Psoas muscle (tissue), 8 donors: ENCODE data around the gene TELO2. TPM values are rescaled to one million over a fixed set of nuclear protein-coding genes. Genes with fewer than 3 reads are reported as not detected.
A peak's percentile ranks its signal among the peaks of the same experiment; 100 is the strongest.

Experiments used
- ATAC-seq, 4 donors: fragments of 200-7000 bp; cut with Tn5 transposase; one replicate each; pipeline ENCODE4 v1.9.1; 2020; ENCODE audit warnings: moderate library complexity in 3 of 4, mild to moderate bottlenecking in 2 of 4
- DNase-seq, 2 donors: peaks; one replicate each; pipeline ENCODE4 v3.0.0-alpha.2; 2020
- H3K27ac ChIP-seq: fragments of 200-600 bp; one replicate; pipeline ENCODE4 v1.8.0; 2022
- H3K27me3 ChIP-seq, 3 donors: fragments of 200-600 bp in 1 of 3; one replicate each; pipeline versions ENCODE4 v1.6.1 to v1.8.0; 2013 to 2022; ENCODE audit warnings: low read length in 2 of 3, mild to moderate bottlenecking in 2 of 3, moderate library complexity in 1 of 3; ENCODE audit not compliant: insufficient read depth in 3 of 3
- H3K36me3 ChIP-seq, 2 donors: fragments of 200-600 bp in 1 of 2; one replicate each; pipeline versions ENCODE4 v1.6.1 to v1.8.0; 2013 to 2022; ENCODE audit warnings: low read depth in 1 of 2, mild to moderate bottlenecking in 1 of 2, moderate library complexity in 1 of 2; ENCODE audit not compliant: insufficient read depth in 1 of 2
- H3K4me1 ChIP-seq: fragments of 200-600 bp; one replicate; pipeline ENCODE4 v1.8.0; 2022
- H3K4me3 ChIP-seq: fragments of 200-600 bp; one replicate; pipeline ENCODE4 v1.8.0; 2022; ENCODE audit warnings: mild to moderate bottlenecking
- H3K9me3 ChIP-seq: fragments of 200-600 bp; one replicate; pipeline ENCODE4 v1.8.0; 2022
- CTCF ChIP-seq: fragments of 200-600 bp; IDR thresholded peaks from one replicate; pipeline ENCODE4 v1.8.0; 2022; ENCODE audit warnings: antibody characterized with exemption
- WGBS, 3 donors: extraction: QIAGEN DNeasy Blood & Tissue Kit; methylation state at CpG; one replicate each; pipeline versions ENCODE4 v1.1.6 to v1.1.7; 2013; 5-methylcytosine and 5-hydroxymethylcytosine counted together
- intact Hi-C, 2 donors: fragments of 100-400 bp; cut with DNase I; formaldehyde crosslinking; loops; one replicate each; pipeline versions ENCODE4 v1.11.0 to v1.14.2; 2022
- polyA plus RNA-seq, 3 donors: library from polyadenylated mRNA; stranded (reverse); fragments of 200-250 nt; gene quantifications; one replicate each; pipeline ENCODE4 v1.2.3, GENCODE V29; 2013
- total RNA-seq, 4 donors: library from RNA; stranded (reverse); fragmentation: NEBNext Ultra II Directional in 2 of 4; extraction: Animal tissue kit (Norgen Biotek cat#: 25700) in 2 of 4; gene quantifications; one replicate each; pipeline versions ENCODE4 v1.2.1 to v1.2.4, GENCODE V29; 2021 to 2023
- donor health status: healthy with polysubstance abuse.
- donor health status: DM: no; HTN: no; CAD: no; lungs with moderate emphysema.
- donor health status: Bipolar disorder and iron deficiency.
- donor health status: healthy.
- donor health status: DM: yes; HTN: yes; CAD: no.
- donor health status: DM: no; HTN: no; CAD: no.
- donor health status: DM: no; HTN: no; CAD: no.
- donor health status: DM: yes; HTN: yes; CAD: no.

The TELO2 gene
- total and polyA plus RNA-seq, 7 donors: 11.6 to 23.8 (median 17.4) TPM

DNA sequence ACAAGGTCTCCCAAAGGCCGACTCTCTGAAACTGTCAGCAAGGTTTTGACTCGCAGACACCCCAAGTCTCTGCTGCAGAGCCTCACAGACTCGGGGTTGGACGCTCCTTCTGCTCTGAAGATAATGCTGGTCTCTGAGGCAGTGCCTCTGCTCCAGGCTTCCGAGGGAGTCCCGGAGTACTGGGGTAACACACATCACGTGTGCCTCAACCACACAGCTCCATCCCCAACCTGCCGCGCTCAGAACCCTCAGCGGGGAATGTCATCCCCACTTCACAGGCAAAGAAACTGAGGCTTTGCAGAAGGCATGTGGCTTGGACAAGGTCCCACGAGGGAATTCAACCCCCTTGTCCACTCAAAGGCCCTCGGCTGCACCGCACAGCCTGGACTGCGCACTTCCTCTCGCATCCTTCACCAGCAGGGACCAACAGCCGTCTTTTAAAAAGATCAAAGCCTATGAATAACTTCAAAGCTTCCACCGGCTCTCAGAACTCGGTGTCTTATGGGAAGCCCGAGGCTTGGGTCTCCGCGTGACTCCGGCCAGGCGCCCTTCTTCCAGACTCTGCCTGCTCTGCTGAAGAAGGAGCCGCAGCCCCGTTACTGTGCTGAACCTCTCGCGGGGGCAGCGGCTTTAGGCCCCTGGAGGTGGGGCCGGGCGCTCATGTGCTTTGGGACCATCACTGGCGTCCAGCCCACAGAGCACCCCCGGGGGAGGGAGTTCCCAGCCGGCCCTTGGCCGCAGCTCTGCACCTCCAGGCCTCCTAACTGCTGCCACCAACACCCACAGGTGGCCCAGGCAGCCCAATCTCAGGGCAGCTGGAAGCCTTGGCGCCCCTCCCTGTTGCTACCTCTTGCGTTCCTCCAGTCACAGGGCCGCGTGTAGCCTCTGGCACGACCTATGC, 42.5 kb downstream of the TELO2 start:
- H3K4me3 ChIP-seq: peak overlapping the region; percentile 72
- H3K4me1 ChIP-seq: peaks cover 11% of the 10 kb centered on the region
- peak in 1 of 2 donors; percentile 53 for DNase-seq
- WGBS, 3 donors: 58 to 60% (median 58%) methylated on average over 36 to 39 of the region's 39 CpGs
- peak overlapping the region; percentile 76 for H3K27ac ChIP-seq
- no peaks in the 10 kb centered on the region for H3K9me3 ChIP-seq
- peaks cover 0 to 13% of the 10 kb centered on the region in 2 donors for H3K36me3 ChIP-seq
- H3K27me3 ChIP-seq: no peaks in the 10 kb centered on the region
- intact Hi-C loops: no loop called here
- ATAC-seq: no peak
- no peak for TF ChIP-seq CTCF

GRCh38 chr16:1536601-1537000, 43.4 kb downstream of the TELO2 start:
- 68 to 76% (median 75%) methylated on average over 13 of the region's 13 CpGs for WGBS, 3 donors
- Histone ChIP-seq H3K9me3 (no peaks in the 10 kb centered on the region), H3K4me3 (peak overlapping the region; percentile 72), H3K36me3 (peaks cover 0 to 20% of the 10 kb centered on the region in 2 donors), H3K27ac (peak overlapping the region; percentile 36), H3K27me3 (no peaks in the 10 kb centered on the region), H3K4me1 (peaks cover 11% of the 10 kb centered on the region)
- DNase-seq (peak in 1 of 2 donors; percentile 53), ATAC-seq (no peak)
- intact Hi-C loops: no loop called here
- TF ChIP-seq CTCF: no peak

- Histone ChIP-seq H3K27ac (peak overlapping the region; percentile 36), H3K27me3 (no peaks in the 10 kb centered on the region), H3K36me3 (peaks cover 0 to 21% of the 10 kb centered on the region in 2 donors), H3K4me1 (peaks cover 7% of the 10 kb centered on the region), H3K4me3 (peak overlapping the region; percentile 72), H3K9me3 (no peaks in the 10 kb centered on the region)
- TF ChIP-seq CTCF: no peak
- ATAC-seq: no peak
- 78 to 82% (median 79%) methylated on average over 27 of the region's 27 CpGs for WGBS, 3 donors
- intact Hi-C loops: no loop called here
- peak in 1 of 2 donors; percentile 56 for DNase-seq
Observed at GRCh38 chr16:1537138-1537577, 44.0 kb downstream of the TELO2 start.

DNA sequence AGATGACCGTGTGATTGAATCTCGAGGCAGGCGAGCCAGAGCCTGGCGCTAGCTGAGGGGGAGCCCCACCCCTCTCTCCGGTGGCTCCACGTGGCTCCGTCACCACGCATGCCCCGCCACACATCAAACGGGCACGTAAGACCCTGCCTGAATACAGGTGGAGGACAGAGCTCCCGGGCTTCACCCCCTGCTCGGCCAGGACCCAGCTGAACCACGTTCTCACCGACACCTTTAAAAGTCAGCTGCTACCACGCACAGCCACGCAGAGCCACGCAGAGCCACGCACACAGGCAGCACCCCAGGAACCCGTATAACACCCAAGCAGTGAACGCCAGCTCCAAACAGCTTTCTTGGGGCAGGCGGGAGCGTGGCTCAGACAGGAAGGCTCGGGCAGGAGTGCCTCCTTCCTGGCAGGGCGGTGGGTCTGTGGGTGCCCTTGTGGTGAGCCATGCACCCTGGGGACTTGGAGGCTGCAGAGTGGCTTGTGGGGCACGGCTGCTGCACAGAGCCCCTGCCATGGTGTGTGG, 44.7 kb downstream of the TELO2 start:
- Histone ChIP-seq H3K9me3 (no peaks in the 10 kb centered on the region), H3K4me3 (peak overlapping the region; percentile 72), H3K27me3 (no peaks in the 10 kb centered on the region), H3K4me1 (peaks cover under 1% of the 10 kb centered on the region), H3K36me3 (peaks cover 0 to 21% of the 10 kb centered on the region in 2 donors), H3K27ac (no peak overlapping the region)
- ATAC-seq (no peak), DNase-seq (peak in 1 of 2 donors; percentile 49)
- 76 to 80% (median 78%) methylated on average over 26 of the region's 26 CpGs for WGBS, 3 donors
- intact Hi-C loops: no loop called here
- no peak for TF ChIP-seq CTCF
